ENCODE data around the gene PRKCB. TPM values are rescaled to one million over a fixed set of nuclear protein-coding genes. Genes with fewer than 3 reads are reported as not detected.

Gene PRKCB
- total RNA-seq, 1 experiment from 2014 or later = 0.89 TPM

GRCh38 chr16:23862556-23862955, 26.8 kb downstream of the PRKCB start:
- Histone ChIP-seq H4K20me1 (ENCODE audit: insufficient read depth) (no peaks in the 10 kb centered on the region), H3K4me3 (replicated peaks in 1 of 2; ENCODE audit: low read depth in 1 of 2, low read length in 2 of 2) (no peak overlapping the region), H3K79me2 (ENCODE audit: insufficient read depth, low read length) (no peaks in the 10 kb centered on the region), H2AFZ (ENCODE audit: low read depth, low read length, poor library complexity, severe bottlenecking) (no peak overlapping the region), H3K9ac (ENCODE audit: low read length) (no peak overlapping the region), H3K27me3 (ENCODE audit: insufficient read depth, low read length) (peaks cover 60% of the 10 kb centered on the region), H3K27ac (ENCODE audit: low read depth, low read length) (no peak overlapping the region), H3K9me2 (ENCODE audit: insufficient read depth) (no peaks in the 10 kb centered on the region), H3K4me2 (ENCODE audit: low read length) (no peak overlapping the region), H3K36me3 (ENCODE audit: control insufficient read depth in 1 of 2, insufficient read depth in 2 of 2, low read length in 2 of 2) (no peaks in the 10 kb centered on the region), H3K4me1 (ENCODE audit: control insufficient read depth in 1 of 2, insufficient read depth in 2 of 2, low read length in 2 of 2) (no peaks in the 10 kb centered on the region), H3K9me3 (ENCODE audit: control insufficient read depth in 1 of 2, insufficient read depth in 1 of 2, low read depth in 1 of 2, low read length in 2 of 2) (no peaks in the 10 kb centered on the region)
- ATAC-seq (no peak), DNase-seq (ENCODE audit: low read depth, low spot score) (no peak)
- POLR2A ChIA-PET = no interaction called here
- RAD21 ChIA-PET (ENCODE audit: low non-redundant PET in 1 of 2, low total read pairs in 2 of 2, uncharacterized antibody in 2 of 2, unreplicated experiment in 2 of 2) = no interaction called here
- no TSS peak for BruUV-seq (replicated peaks)
- CTCF ChIA-PET = no interaction called here
- TF ChIP-seq YY1 (IDR thresholded peaks at IDR 0.05; ENCODE audit: extremely low read depth, insufficient replicate concordance, low read depth, low read length) (no peak), CEBPB (IDR thresholded peaks at IDR 0.05; ENCODE audit: low read depth) (no peak), ELF1 (IDR thresholded peaks at IDR 0.05; ENCODE audit: borderline replicate concordance, low read depth) (no peak), ZNF274 (IDR thresholded peaks at IDR 0.05; ENCODE audit: low read depth, low read length) (no peak), SIN3A (IDR thresholded peaks at IDR 0.05; ENCODE audit: low read depth) (no peak), EZH2 (IDR thresholded peaks at IDR 0.05) (no peak), POLR2A (IDR thresholded peaks at IDR 0.05; ENCODE audit: borderline replicate concordance, extremely low read depth, insufficient read depth, insufficient read length) (no peak), EGR1 (IDR thresholded peaks at IDR 0.05; ENCODE audit: low read depth) (no peak), EZH2phosphoT487 (IDR thresholded peaks at IDR 0.05; ENCODE audit: borderline replicate concordance) (no peak), ZFX (IDR thresholded peaks at IDR 0.05) (no peak), JUND (IDR thresholded peaks at IDR 0.05) (no peak), FOSL1 (IDR thresholded peaks at IDR 0.05; ENCODE audit: low read depth) (no peak), SP1 (IDR thresholded peaks at IDR 0.05; ENCODE audit: low read depth) (no peak), CTCF (IDR thresholded peaks at IDR 0.05 in 2 of 3, conservative IDR thresholded peaks at IDR 0.05 in 1 of 3; ENCODE audit: borderline replicate concordance in 1 of 3, insufficient read depth in 1 of 3, low read depth in 2 of 3, low read length in 2 of 3) (no peak)
- TF ChIP-seq, protein P1, sequence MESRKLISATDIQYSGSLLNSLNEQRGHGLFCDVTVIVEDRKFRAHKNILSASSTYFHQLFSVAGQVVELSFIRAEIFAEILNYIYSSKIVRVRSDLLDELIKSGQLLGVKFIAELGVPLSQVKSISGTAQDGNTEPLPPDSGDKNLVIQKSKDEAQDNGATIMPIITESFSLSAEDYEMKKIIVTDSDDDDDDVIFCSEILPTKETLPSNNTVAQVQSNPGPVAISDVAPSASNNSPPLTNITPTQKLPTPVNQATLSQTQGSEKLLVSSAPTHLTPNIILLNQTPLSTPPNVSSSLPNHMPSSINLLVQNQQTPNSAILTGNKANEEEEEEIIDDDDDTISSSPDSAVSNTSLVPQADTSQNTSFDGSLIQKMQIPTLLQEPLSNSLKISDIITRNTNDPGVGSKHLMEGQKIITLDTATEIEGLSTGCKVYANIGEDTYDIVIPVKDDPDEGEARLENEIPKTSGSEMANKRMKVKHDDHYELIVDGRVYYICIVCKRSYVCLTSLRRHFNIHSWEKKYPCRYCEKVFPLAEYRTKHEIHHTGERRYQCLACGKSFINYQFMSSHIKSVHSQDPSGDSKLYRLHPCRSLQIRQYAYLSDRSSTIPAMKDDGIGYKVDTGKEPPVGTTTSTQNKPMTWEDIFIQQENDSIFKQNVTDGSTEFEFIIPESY (IDR thresholded peaks at IDR 0.05; ENCODE audit: extremely low read depth, insufficient replicate concordance, low read length) = no peak
- intact Hi-C loops (cut with micrococcal nuclease) = no loop called here

All from HCT116 (cell line).